Right lobe of liver (tissue), 4 donors: Measurements from ENCODE around the gene RPL3.

Source experiments
- CTCF ChIP-seq, 4 donors: fragments of 200-600 bp in 3 of 4; fragments of 450-650 bp in 1 of 4; IDR thresholded peaks; one replicate each; pipeline versions ENCODE4 v1.5.1 to v1.8.0; 2016 to 2022; ENCODE audit warnings: antibody characterized with exemption in 4 of 4, mild to moderate bottlenecking in 2 of 4
- POLR2A ChIP-seq: fragments of 450-650 bp; IDR thresholded peaks from one replicate; pipeline ENCODE4 v1.6.1; 2017; ENCODE audit warnings: antibody characterized with exemption, mild to moderate bottlenecking
- donor health status: DM: no; HTN: no; CAD: no.
- donor health status: DM: no; HTN: no; CAD: no.
- donor health status: DM: no; HTN: yes; CAD: no.

- no peak for TF ChIP-seq CTCF (IDR thresholded peaks at IDR 0.05)
- no peak for TF ChIP-seq POLR2A
These were observed 46.0 kb upstream of the RPL3 start for GRCh38 chr22:39365492-39365780.
